Thoracic aorta (tissue), 2 donors: ENCODE measurements around the gene SHANK3. TPM values are rescaled to one million over a fixed set of nuclear protein-coding genes. Genes with fewer than 3 reads are reported as not detected.

Source experiments
- ATAC-seq: fragments of 150-250 bp; one replicate; pipeline ENCODE4 v1.8.0; 2017; ENCODE audit warnings: low read depth; ENCODE audit not compliant: insufficient number of reproducible peaks, low FRiP score
- DNase-seq: peaks from one replicate; pipeline ENCODE4 v3.0.0-alpha.2; 2020; ENCODE audit warnings: low spot score
- H3K27ac ChIP-seq, 2 donors: fragments of 200-600 bp; sonication (generic); 1 replicate in 1 of 2; 2 replicates in 1 of 2; pipeline ENCODE4 v1.5.1; 2016; ENCODE audit warnings: mild to moderate bottlenecking in 2 of 2, moderate library complexity in 2 of 2
- H3K27me3 ChIP-seq: fragments of 200-600 bp; sonication (generic); replicated peaks from 2 replicates; pipeline ENCODE4 v1.6.0; 2016; ENCODE audit warnings: mild to moderate bottlenecking; ENCODE audit not compliant: insufficient read depth
- H3K36me3 ChIP-seq: fragments of 200-600 bp; sonication (generic); one replicate; pipeline ENCODE4 v1.5.1; 2016
- H3K4me1 ChIP-seq, 2 donors: fragments of 200-600 bp; sonication (generic); 1 replicate in 1 of 2; 2 replicates in 1 of 2; pipeline versions ENCODE4 v1.5.1 to v1.6.0; 2016; ENCODE audit warnings: low read depth in 2 of 2, mild to moderate bottlenecking in 1 of 2; ENCODE audit not compliant: control insufficient read depth in 1 of 2
- H3K4me3 ChIP-seq: fragments of 200-600 bp; sonication (generic); 2 replicates; pipeline ENCODE4 v1.5.1; 2016; ENCODE audit warnings: mild to moderate bottlenecking
- H3K9me3 ChIP-seq: fragments of 200-600 bp; sonication (generic); 2 replicates; pipeline ENCODE4 v1.5.1; 2016
- CTCF ChIP-seq: fragments of 200-600 bp; sonication (generic); IDR thresholded peaks from one replicate; pipeline ENCODE4 v1.5.1; 2019; ENCODE audit warnings: antibody characterized with exemption
- total RNA-seq, 2 donors: library from RNA; depleted of rRNA; stranded (reverse); fragments of >200 nt; gene quantifications; one replicate each; pipeline versions ENCODE4 v1.1.0 to v1.2.3, GENCODE V29; 2016

The SHANK3 gene
- total RNA-seq, 2 donors from 2014 or later: 10.7 to 14.3 TPM

GRCh38 chr22:50702821-50703725, 30.4 kb downstream of the SHANK3 start:
- ATAC-seq: no peak

GRCh38 chr22:50703726-50704509, 31.3 kb downstream of the SHANK3 start:
- Histone ChIP-seq H3K4me1 (no peaks in the 10 kb centered on the region), H3K27me3 (no peaks in the 10 kb centered on the region), H3K4me3 (no peak overlapping the region), H3K27ac (no peak overlapping the region), H3K9me3 (no peaks in the 10 kb centered on the region), H3K36me3 (no peaks in the 10 kb centered on the region)
- no peak for ATAC-seq
- TF ChIP-seq CTCF: no peak
- DNase-seq: no peak

More at GRCh38 chr22:50702821-50703725, 30.4 kb downstream of the SHANK3 start:
- H3K36me3 ChIP-seq: no peaks in the 10 kb centered on the region
- H3K4me1 ChIP-seq: peaks cover 0 to under 1% of the 10 kb centered on the region in 2 donors
- no peak for TF ChIP-seq CTCF
- no peaks in the 10 kb centered on the region for H3K27me3 ChIP-seq
- no peak for DNase-seq
- H3K9me3 ChIP-seq: no peaks in the 10 kb centered on the region
- H3K4me3 ChIP-seq: no peak overlapping the region
- no peak overlapping the region for H3K27ac ChIP-seq

- DNase-seq (no peak), ATAC-seq (no peak)
- H3K36me3 ChIP-seq: no peaks in the 10 kb centered on the region
Measured at GRCh38 chr22:50704510-50705218, 32.0 kb downstream of the SHANK3 start.

GRCh38 chr22:50705219-50705691, 32.6 kb downstream of the SHANK3 start:
- Histone ChIP-seq H3K36me3 (no peaks in the 10 kb centered on the region), H3K27ac (no peak overlapping the region), H3K27me3 (no peaks in the 10 kb centered on the region), H3K9me3 (no peaks in the 10 kb centered on the region), H3K4me3 (no peak overlapping the region), H3K4me1 (no peaks in the 10 kb centered on the region)
- ATAC-seq (no peak), DNase-seq (no peak)
- no peak for TF ChIP-seq CTCF

More at GRCh38 chr22:50704510-50705218, 32.0 kb downstream of the SHANK3 start:
- no peak overlapping the region for H3K4me3 ChIP-seq
- TF ChIP-seq CTCF: no peak
- H3K9me3 ChIP-seq: no peaks in the 10 kb centered on the region
- H3K27ac ChIP-seq: no peak overlapping the region
- H3K27me3 ChIP-seq: no peaks in the 10 kb centered on the region
- no peaks in the 10 kb centered on the region for H3K4me1 ChIP-seq
